B cell (primary cell): ENCODE measurements around the gene FGF8.
A peak's percentile ranks its signal among the peaks of the same experiment; 100 is the strongest.

Source experiments
- CTCF ChIP-seq: fragments of 200-600 bp; IDR thresholded peaks from one replicate; pipeline ENCODE4 v1.8.0; 2022; ENCODE audit warnings: antibody characterized with exemption, mild to moderate bottlenecking
- EZH2 ChIP-seq: IDR thresholded peaks from 2 replicates; pipeline ENCODE4 v1.6.1; 2012; ENCODE audit warnings: borderline replicate concordance, low read depth, mild to moderate bottlenecking, moderate library complexity, low read length; ENCODE audit not compliant: insufficient read depth, poor library complexity, severe bottlenecking

GRCh38 chr10:101776161-101776817 is 375 bp upstream of the FGF8 start:
- TF ChIP-seq CTCF (no peak), EZH2 (peak; percentile 59)
